Stimulated activated naive CD8-positive, alpha-beta T cell treated with anti-CD3 and anti-CD28 coated beads, Interleukin-15, Interleukin-2, amounts not matched to agents 100 ng/mL and 50 ng/mL, for 24 hours (primary cell): ENCODE data around the gene ELN.
"Not testable (repeated sequence)": the region's sequence is repeated elsewhere in the genome, so short reads cannot be mapped to it uniquely, and the experiment has no call there.

Experiments
- H3K27ac Mint-ChIP-seq: one replicate; pipeline ENCODE4 v1.8.0; 2021; ENCODE audit warnings: mild to moderate bottlenecking, mixed read lengths
- H3K27me3 Mint-ChIP-seq: one replicate; pipeline ENCODE4 v1.8.0; 2021; ENCODE audit warnings: mixed read lengths
- H3K36me3 Mint-ChIP-seq: one replicate; pipeline ENCODE4 v1.8.0; 2021; ENCODE audit warnings: low read depth, mixed read lengths
- H3K4me1 Mint-ChIP-seq: one replicate; pipeline ENCODE4 v1.8.0; 2021; ENCODE audit warnings: low read depth, mixed read lengths
- H3K4me3 Mint-ChIP-seq: one replicate; pipeline ENCODE4 v1.8.0; 2021; ENCODE audit warnings: mild to moderate bottlenecking, mixed read lengths
- H3K9me3 Mint-ChIP-seq: one replicate; pipeline ENCODE4 v1.8.0; 2021; ENCODE audit warnings: mixed read lengths

ELN gene

GRCh38 chr7:74040101-74040790 is 12.3 kb downstream of the ELN start:
- Mint-ChIP-seq H3K36me3 (no peaks in the 10 kb centered on the region), H3K4me3 (no peak overlapping the region), H3K9me3 (no peaks in the 10 kb centered on the region), H3K4me1 (no peaks in the 10 kb centered on the region), H3K27ac (no peak overlapping the region), H3K27me3 (no peaks in the 10 kb centered on the region)

GRCh38 chr7:74040791-74041520 is 13.0 kb downstream of the ELN start:
- no peak overlapping the region for H3K27ac Mint-ChIP-seq
- no peaks in the 10 kb centered on the region for H3K9me3 Mint-ChIP-seq
- H3K4me3 Mint-ChIP-seq, result no peak overlapping the region
- no peaks in the 10 kb centered on the region for H3K27me3 Mint-ChIP-seq
- no peaks in the 10 kb centered on the region for H3K4me1 Mint-ChIP-seq
- no peaks in the 10 kb centered on the region for H3K36me3 Mint-ChIP-seq

- no peaks in the 10 kb centered on the region for H3K27me3 Mint-ChIP-seq
- no peaks in the 10 kb centered on the region for H3K36me3 Mint-ChIP-seq
- no peaks in the 10 kb centered on the region for H3K4me1 Mint-ChIP-seq
- no peak overlapping the region for H3K27ac Mint-ChIP-seq
- H3K4me3 Mint-ChIP-seq, result no peak overlapping the region
- H3K9me3 Mint-ChIP-seq, result no peaks in the 10 kb centered on the region
Observed at GRCh38 chr7:74042746-74043522, 15.0 kb downstream of the ELN start.

DNA sequence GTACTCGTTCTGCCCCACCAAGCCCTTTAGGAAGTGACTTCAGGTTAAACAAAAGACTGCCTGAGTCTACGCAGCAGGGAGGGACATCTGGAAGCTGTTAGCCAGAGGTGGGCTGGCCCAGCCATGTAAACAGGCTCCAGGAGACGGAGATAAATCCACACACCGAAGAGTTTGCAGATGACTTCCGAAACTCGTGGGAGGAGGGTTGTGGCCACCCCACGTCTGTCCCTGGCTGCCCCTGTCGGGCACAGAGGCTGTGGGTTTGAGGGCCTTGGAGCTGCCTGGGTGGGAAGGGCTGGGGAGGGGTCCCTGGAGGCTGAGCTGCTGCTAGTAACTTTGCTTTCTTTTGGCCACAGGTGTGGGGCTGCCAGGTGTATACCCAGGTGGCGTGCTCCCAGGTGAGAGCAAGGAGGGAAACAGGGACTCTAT is 15.6 kb downstream of the ELN start:
- Mint-ChIP-seq H3K36me3 (no peaks in the 10 kb centered on the region), H3K4me3 (no peak overlapping the region), H3K27me3 (no peaks in the 10 kb centered on the region), H3K4me1 (no peaks in the 10 kb centered on the region), H3K9me3 (no peaks in the 10 kb centered on the region), H3K27ac (no peak overlapping the region)

- Mint-ChIP-seq H3K36me3 (no peaks in the 10 kb centered on the region), H3K4me3 (no peak overlapping the region), H3K4me1 (no peaks in the 10 kb centered on the region), H3K27ac (no peak overlapping the region), H3K27me3 (no peaks in the 10 kb centered on the region), H3K9me3 (no peaks in the 10 kb centered on the region)
Observed at GRCh38 chr7:74044366-74045350, 16.7 kb downstream of the ELN start.

GRCh38 chr7:74046581-74046980 is 18.6 kb downstream of the ELN start:
- H3K36me3 Mint-ChIP-seq, H3K9me3 Mint-ChIP-seq, H3K27me3 Mint-ChIP-seq, H3K27ac Mint-ChIP-seq, H3K4me3 Mint-ChIP-seq, H3K4me1 Mint-ChIP-seq: not testable (repeated sequence)

DNA sequence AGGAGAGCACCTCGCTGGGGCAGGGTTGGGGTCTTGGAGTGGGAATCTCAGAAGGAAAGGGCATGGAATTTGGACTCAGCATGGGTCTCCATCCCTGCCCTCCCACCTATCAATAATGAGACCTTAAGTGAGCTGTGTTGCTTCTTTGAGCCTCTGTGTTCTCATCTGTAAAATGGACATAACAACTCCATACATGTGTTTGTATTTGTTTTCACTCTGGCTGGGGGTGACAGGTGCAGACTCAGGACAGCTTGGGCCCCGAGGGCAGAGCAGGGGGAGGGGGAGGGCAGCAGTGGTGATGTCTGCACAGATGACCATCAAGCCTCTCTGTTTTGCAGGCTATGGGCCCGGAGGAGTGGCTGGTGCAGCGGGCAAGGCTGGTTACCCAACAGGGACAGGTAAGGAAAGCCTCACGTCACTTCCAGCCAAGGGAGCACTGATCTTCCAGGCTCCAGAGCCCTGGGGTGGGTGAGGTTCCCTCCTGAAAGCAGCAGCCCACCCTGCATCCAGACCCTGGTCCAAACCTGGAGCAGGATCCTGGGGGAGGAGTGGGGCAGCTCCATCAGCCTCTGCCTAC is 19.9 kb downstream of the ELN start:
- H3K9me3 Mint-ChIP-seq, result no peaks in the 10 kb centered on the region
- no peak overlapping the region for H3K4me3 Mint-ChIP-seq
- no peaks in the 10 kb centered on the region for H3K27me3 Mint-ChIP-seq
- no peak overlapping the region for H3K27ac Mint-ChIP-seq
- H3K4me1 Mint-ChIP-seq, result no peaks in the 10 kb centered on the region
- no peaks in the 10 kb centered on the region for H3K36me3 Mint-ChIP-seq

- Mint-ChIP-seq H3K27ac (no peak overlapping the region), H3K27me3 (peaks cover 3% of the 10 kb centered on the region), H3K36me3 (no peaks in the 10 kb centered on the region), H3K4me3 (no peak overlapping the region), H3K4me1 (no peaks in the 10 kb centered on the region), H3K9me3 (no peaks in the 10 kb centered on the region)
Observed at GRCh38 chr7:74048999-74049599, 21.1 kb downstream of the ELN start.

DNA sequence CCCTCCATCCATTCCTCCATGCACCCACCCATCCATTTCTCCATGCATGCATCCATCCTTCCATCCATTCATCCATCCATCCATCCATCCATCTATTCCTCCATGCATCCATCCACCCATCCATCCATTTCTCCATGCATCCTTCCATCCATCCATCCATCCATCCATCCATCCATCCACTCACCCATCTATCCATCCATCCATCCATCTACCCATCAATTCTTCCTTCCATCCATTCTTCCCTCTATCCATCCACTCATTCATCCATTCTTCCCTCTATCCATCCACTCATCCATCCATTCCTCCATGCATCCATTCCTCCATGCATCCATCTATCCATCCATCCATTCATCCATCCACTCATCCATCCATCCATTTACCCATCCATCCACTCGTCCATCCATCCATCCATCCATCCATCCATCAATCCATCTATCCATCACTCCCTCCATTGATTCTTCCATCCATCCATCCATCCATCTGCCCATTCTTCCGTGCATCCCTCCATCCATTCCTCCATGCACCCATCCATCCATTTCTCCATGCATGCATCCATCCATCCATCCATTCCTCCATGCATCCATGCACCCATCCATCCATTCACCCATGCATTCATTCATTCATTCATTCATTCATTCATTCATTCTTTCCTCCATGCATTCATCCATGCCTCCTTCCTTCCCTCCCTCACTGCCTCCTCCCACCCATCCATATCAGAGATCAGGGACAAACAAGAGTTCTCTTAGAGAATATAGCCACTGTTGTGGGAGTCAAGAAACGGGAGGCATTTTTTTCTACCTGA is 22.2 kb downstream of the ELN start:
- H3K27me3 Mint-ChIP-seq, result peaks cover 3% of the 10 kb centered on the region
- H3K36me3 Mint-ChIP-seq, result no peaks in the 10 kb centered on the region
- no peak overlapping the region for H3K4me3 Mint-ChIP-seq
- no peak overlapping the region for H3K27ac Mint-ChIP-seq
- H3K4me1 Mint-ChIP-seq, result no peaks in the 10 kb centered on the region
- H3K9me3 Mint-ChIP-seq, result no peaks in the 10 kb centered on the region

GRCh38 chr7:74051193-74051592 is 23.2 kb downstream of the ELN start:
- no peaks in the 10 kb centered on the region for H3K4me1 Mint-ChIP-seq
- H3K9me3 Mint-ChIP-seq, result no peaks in the 10 kb centered on the region
- no peak overlapping the region for H3K4me3 Mint-ChIP-seq
- H3K27ac Mint-ChIP-seq, result no peak overlapping the region
- H3K27me3 Mint-ChIP-seq, result peaks cover 3% of the 10 kb centered on the region
- no peaks in the 10 kb centered on the region for H3K36me3 Mint-ChIP-seq

DNA sequence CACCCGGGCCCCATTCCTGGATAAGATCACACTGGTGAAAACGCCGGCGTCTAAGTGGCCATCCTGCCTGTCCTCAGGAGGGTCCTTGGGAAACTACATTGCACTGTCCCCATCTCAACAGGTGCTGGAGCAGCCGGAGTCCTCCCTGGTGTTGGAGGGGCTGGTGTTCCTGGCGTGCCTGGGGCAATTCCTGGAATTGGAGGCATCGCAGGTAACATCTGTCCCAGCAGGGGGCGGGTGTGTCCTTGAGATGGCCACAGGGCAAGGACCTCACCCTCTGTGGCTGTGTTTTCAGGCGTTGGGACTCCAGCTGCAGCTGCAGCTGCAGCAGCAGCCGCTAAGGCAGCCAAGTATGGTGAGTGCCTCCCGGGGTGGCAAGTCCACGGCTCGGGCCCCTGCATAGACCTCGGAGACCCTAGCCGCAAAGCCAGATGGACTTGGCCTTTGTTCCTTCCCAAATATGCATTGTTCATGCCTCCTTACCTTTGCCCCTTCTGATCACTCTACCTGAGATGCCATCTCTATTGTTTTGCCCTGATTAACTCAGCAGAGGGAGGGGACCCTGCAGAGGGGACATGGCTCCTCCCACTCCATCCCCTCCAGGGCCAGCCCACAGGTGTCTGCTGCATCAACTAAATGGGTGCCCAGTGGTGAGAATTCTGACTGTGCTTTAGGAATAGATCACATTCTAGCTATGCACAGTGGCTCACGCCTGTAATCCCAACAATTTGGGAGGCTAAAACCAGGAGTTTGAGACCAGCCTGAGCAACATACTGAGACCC is 23.8 kb downstream of the ELN start:
- Mint-ChIP-seq H3K4me1 (no peaks in the 10 kb centered on the region), H3K27me3 (peaks cover 3% of the 10 kb centered on the region), H3K36me3 (no peaks in the 10 kb centered on the region), H3K9me3 (no peaks in the 10 kb centered on the region), H3K4me3 (no peak overlapping the region), H3K27ac (no peak overlapping the region)

- H3K27ac Mint-ChIP-seq, result no peak overlapping the region
- H3K4me1 Mint-ChIP-seq, result no peaks in the 10 kb centered on the region
- H3K4me3 Mint-ChIP-seq, result no peak overlapping the region
- peaks cover 3% of the 10 kb centered on the region for H3K27me3 Mint-ChIP-seq
- H3K36me3 Mint-ChIP-seq, result no peaks in the 10 kb centered on the region
- no peaks in the 10 kb centered on the region for H3K9me3 Mint-ChIP-seq
Observed at GRCh38 chr7:74052628-74053027, 24.7 kb downstream of the ELN start.
